Ovary (tissue), 9 donors: ENCODE results near the gene MEIS1. TPM values are rescaled to one million over a fixed set of nuclear protein-coding genes. Genes with fewer than 3 reads are reported as not detected.

Source experiments
- DNase-seq, 5 donors: peaks; one replicate each; pipeline ENCODE4 v3.0.0-alpha.2; 2019 to 2020
- H3K27ac ChIP-seq, 2 donors: fragments of 200-600 bp; one replicate each; pipeline versions ENCODE4 v1.5.1 to v1.8.0; 2019 to 2022
- H3K27me3 ChIP-seq: fragments of 200-600 bp; one replicate; pipeline ENCODE4 v1.8.0; 2022
- H3K36me3 ChIP-seq: fragments of 200-600 bp; sonication (generic); one replicate; pipeline ENCODE4 v1.5.1; 2019
- H3K4me1 ChIP-seq: one replicate; pipeline ENCODE4 v1.8.1; 2013; ENCODE audit warnings: mild to moderate bottlenecking, moderate library complexity; ENCODE audit not compliant: insufficient read depth
- H3K4me3 ChIP-seq: fragments of 200-600 bp; sonication (generic); one replicate; pipeline ENCODE4 v1.5.1; 2017
- H3K9me3 ChIP-seq, 2 donors: fragments of 200-600 bp in 1 of 2; sonication (generic) in 1 of 2; one replicate each; pipeline versions ENCODE4 v1.5.1 to v1.8.1; 2013 to 2019; ENCODE audit warnings: mild to moderate bottlenecking in 1 of 2, moderate library complexity in 1 of 2
- EP300 ChIP-seq: sonication (generic); formaldehyde crosslinking; IDR thresholded peaks from one replicate; pipeline ENCODE4 v1.6.1; 2017; ENCODE audit warnings: antibody characterized with exemption
- POLR2A ChIP-seq: fragments of 450-650 bp; IDR thresholded peaks from one replicate; pipeline ENCODE4 v1.6.1; 2017; ENCODE audit warnings: antibody characterized with exemption, mild to moderate bottlenecking, moderate library complexity
- WGBS, 3 donors: extraction: QIAGEN DNeasy Blood & Tissue Kit in 1 of 3; methylation state at CpG; one replicate each; pipeline versions ENCODE4 v1.1.5 to v1.1.7; 2013 to 2017; 5-methylcytosine and 5-hydroxymethylcytosine counted together
- intact Hi-C, 4 donors: fragments of 100-400 bp; cut with DNase I; formaldehyde crosslinking; loops; one replicate each; pipeline versions ENCODE4 v1.11.0 to v1.15.1; 2022 to 2023
- polyA plus RNA-seq, 2 donors: library from polyadenylated mRNA; stranded (reverse); fragments of 200-250 nt in 1 of 2; fragments of 350-450 nt in 1 of 2; fragmentation: Illumina TruSeq in 1 of 2; extraction: RNeasy Lipid Tissue Mini Kit (QIAGEN cat#74804) in 1 of 2; gene quantifications; one replicate each; pipeline ENCODE4 v1.2.3, GENCODE V29; 2013 to 2014
- total RNA-seq, 7 donors: library from RNA; depleted of rRNA in 2 of 7; stranded (reverse); fragments of >200 nt in 2 of 7; fragmentation: NEBNext Ultra II Directional in 3 of 7; extraction: Animal tissue kit (Norgen Biotek cat#: 25700) in 3 of 7; gene quantifications; one replicate each; pipeline versions ENCODE4 v1.1.0 to v1.2.4, GENCODE V29; 2016 to 2023
- TF ChIP-seq, protein P1 (sequence below), 3 donors: fragments of 450-650 bp in 2 of 3; fragments of 200-600 bp in 1 of 3; IDR thresholded peaks; one replicate each; pipeline versions ENCODE4 v1.5.1 to v1.8.0; 2016 to 2022; ENCODE audit warnings: antibody characterized with exemption in 3 of 3, mild to moderate bottlenecking in 1 of 3
- donor health status: DM: no; HTN: no; CAD: no; lungs with moderate emphysema.
- donor health status: DM: no; HTN: no; CAD: no.
- donor health status: Bipolar disorder and iron deficiency.
- donor health status: DM: yes; HTN: yes; CAD: no.
- donor health status: DM: no; HTN: no; CAD: no.
- donor health status: DM: yes; HTN: yes; CAD: no.

MEIS1 gene
- total and polyA plus RNA-seq, 9 donors, result 19.4 to 163 (median 80.4) TPM

DNA sequence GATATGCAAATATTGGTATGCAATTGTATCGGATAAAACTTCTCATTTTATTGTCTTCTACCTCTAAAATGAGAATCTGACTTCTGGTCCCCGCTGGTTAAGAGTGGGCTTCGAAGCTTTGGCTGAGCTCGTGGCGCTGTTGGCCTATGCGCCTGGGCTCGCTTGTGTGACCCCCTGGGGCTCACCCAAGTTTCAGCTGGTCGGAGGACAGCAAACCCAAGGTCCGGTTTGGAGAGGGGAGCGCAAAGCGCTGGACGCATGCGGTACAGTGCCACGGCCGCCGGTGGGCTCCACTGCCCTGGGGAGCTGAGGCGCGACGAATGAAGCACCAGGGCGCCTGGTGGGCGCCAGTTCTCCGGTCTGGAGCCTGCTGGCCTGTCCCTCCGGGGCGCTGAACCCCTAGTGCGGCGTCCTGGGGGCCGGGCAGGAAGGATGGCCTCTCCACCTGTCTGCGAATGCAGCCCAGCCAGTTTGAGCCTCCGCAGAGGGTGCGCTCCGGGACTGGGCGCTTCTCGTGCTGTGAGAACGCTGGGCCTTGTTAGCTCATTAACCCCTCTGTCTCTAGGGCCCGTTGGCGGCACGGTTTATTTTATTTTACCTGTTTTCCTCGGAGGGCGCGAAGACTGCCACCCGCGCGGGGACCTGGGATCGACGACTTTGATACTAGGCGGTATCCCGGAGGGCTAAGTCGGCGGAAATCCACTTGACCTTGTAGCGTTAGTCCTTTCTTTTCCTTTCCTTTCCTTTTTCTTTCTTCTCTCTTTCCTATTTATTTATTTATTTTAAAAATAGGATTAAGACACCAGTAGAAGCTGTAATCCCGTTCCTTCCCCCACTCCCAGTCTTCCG, 10.4 kb downstream of the MEIS1 start:
- no peaks in the 10 kb centered on the region for H3K9me3 ChIP-seq
- H3K4me1 ChIP-seq, result peaks cover 2% of the 10 kb centered on the region
- H3K27me3 ChIP-seq, result no peaks in the 10 kb centered on the region
- intact Hi-C loops, result loop anchor here in 1 of 4 donors (10.0 kb wide), 2 partner anchors 50 to 250 kb away; no protein-coding TSS in a partner anchor
- no peaks in the 10 kb centered on the region for H3K36me3 ChIP-seq
- 22 to 65% (median 51%) methylated on average over 49 to 52 of the region's 52 CpGs for WGBS, 3 donors
- no peak for TF ChIP-seq EP300
- no peak for TF ChIP-seq POLR2A
- TF ChIP-seq, protein P1, sequence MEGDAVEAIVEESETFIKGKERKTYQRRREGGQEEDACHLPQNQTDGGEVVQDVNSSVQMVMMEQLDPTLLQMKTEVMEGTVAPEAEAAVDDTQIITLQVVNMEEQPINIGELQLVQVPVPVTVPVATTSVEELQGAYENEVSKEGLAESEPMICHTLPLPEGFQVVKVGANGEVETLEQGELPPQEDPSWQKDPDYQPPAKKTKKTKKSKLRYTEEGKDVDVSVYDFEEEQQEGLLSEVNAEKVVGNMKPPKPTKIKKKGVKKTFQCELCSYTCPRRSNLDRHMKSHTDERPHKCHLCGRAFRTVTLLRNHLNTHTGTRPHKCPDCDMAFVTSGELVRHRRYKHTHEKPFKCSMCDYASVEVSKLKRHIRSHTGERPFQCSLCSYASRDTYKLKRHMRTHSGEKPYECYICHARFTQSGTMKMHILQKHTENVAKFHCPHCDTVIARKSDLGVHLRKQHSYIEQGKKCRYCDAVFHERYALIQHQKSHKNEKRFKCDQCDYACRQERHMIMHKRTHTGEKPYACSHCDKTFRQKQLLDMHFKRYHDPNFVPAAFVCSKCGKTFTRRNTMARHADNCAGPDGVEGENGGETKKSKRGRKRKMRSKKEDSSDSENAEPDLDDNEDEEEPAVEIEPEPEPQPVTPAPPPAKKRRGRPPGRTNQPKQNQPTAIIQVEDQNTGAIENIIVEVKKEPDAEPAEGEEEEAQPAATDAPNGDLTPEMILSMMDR (IDR thresholded peaks at IDR 0.05), result no peak
- peak overlapping the region; percentile 81 to 86 for H3K27ac ChIP-seq
- H3K4me3 ChIP-seq, result peak overlapping the region; percentile 49
- peak in 4 of 5 donors; percentile 30 to 59 (median 48) for DNase-seq

DNA sequence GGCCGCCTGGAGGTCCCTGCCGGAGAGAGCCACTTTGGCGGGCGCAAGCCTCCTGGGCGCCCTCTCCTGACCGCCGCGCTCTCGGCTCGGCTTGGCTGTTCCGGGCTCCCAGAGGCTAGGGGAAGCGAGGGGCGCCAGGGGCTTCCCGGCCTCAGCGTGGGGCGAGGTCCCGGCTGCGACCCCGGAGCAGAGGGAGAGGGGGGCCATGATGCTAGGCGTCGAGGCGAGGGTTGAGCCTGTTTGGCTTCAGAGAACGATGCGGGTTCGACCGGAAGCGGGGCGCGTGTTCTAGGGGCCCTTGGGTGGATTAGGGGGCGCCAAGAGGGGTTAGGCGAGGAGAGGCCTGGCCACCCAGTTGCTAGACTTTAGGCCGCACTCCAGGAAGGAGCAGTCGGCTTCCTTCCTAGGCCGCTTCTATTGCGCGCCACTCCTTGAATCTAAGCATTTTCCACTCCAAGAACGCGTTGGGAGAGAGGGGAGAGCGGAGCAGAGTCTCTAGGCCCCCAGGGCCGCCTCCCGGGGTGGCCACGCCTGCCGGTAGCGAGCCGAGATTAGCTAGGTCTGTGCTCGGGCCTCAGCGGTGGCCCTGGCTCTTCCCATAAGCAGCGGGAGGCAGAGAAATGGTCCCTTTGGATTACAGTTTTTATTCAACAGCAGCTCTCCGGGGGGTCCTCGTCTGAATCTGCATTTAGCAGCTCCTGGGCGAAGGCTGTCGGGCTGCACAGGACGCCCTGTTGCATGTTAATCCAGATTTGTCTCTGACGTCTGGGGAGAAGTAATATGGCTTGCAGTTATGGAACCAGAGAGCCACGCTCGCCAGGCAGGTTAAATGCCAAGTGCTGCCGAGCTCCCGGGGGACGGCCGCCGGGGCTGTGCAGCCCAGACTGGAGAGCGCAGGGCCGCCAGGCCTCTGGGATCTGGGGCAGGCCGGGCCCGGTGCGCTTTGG, 11.3 kb downstream of the MEIS1 start:
- peak overlapping the region; percentile 81 to 86 for H3K27ac ChIP-seq
- peak; percentile 46 to 78 (median 62) for DNase-seq
- H3K36me3 ChIP-seq, result no peaks in the 10 kb centered on the region
- H3K9me3 ChIP-seq, result no peaks in the 10 kb centered on the region
- H3K4me3 ChIP-seq, result peak overlapping the region; percentile 49
- WGBS, 3 donors, result 9 to 55% (median 40%) methylated on average over 65 to 66 of the region's 66 CpGs
- no peaks in the 10 kb centered on the region for H3K27me3 ChIP-seq
- H3K4me1 ChIP-seq, result no peaks in the 10 kb centered on the region
- intact Hi-C loops, result loop anchor here in 1 of 4 donors (10.0 kb wide), 2 partner anchors 49 to 249 kb away; no protein-coding TSS in a partner anchor
- TF ChIP-seq, protein P1 (IDR thresholded peaks at IDR 0.05), result no peak
- TF ChIP-seq POLR2A, result no peak
- no peak for TF ChIP-seq EP300

DNA sequence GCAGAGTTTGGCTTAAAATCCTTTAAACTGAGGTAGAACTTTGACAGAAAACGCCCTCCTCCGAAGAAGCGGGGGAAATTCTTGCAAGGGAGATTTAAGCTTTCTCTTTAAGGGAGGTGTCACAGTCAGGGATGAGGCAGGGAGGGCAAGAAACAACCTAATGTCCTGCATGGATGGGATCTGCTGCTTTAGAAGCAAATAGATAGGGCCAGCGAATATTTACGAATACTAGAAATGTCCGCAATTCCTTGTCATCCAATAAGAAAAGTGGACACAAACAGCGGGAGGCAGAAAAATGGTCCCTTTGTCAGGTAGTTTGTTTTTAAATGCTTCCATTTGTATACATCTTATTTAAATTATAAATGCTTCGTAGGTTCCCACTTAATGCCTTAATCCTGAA, 12.0 kb downstream of the MEIS1 start:
- 39 to 86% (median 77%) methylated on average over 8 of the region's 8 CpGs for WGBS, 3 donors
- peak overlapping the region; percentile 81 to 86 for H3K27ac ChIP-seq

More for the DNA sequence above, 12.0 kb downstream of the MEIS1 start:
- DNase-seq, result no peak
- TF ChIP-seq EP300 (no peak), POLR2A (no peak)
- TF ChIP-seq, protein P1 (IDR thresholded peaks at IDR 0.05), result no peak
- peak overlapping the region; percentile 49 for H3K4me3 ChIP-seq
- no peaks in the 10 kb centered on the region for H3K4me1 ChIP-seq
- H3K27me3 ChIP-seq, result no peaks in the 10 kb centered on the region
- no peaks in the 10 kb centered on the region for H3K9me3 ChIP-seq
- H3K36me3 ChIP-seq, result no peaks in the 10 kb centered on the region
- intact Hi-C loops, result loop anchor here in 1 of 4 donors (10.0 kb wide), 2 partner anchors 48 to 248 kb away; no protein-coding TSS in a partner anchor
